HG03457 (cell line): ENCODE results near the gene KRT15.

Source experiments
- ATAC-seq: cut with Tn5 transposase; IDR thresholded peaks from one replicate; pipeline ENCODE4 v1.9.1; 2021; ENCODE audit warnings: moderate number of reproducible peaks; ENCODE audit not compliant: unreplicated experiment

KRT15 gene

DNA sequence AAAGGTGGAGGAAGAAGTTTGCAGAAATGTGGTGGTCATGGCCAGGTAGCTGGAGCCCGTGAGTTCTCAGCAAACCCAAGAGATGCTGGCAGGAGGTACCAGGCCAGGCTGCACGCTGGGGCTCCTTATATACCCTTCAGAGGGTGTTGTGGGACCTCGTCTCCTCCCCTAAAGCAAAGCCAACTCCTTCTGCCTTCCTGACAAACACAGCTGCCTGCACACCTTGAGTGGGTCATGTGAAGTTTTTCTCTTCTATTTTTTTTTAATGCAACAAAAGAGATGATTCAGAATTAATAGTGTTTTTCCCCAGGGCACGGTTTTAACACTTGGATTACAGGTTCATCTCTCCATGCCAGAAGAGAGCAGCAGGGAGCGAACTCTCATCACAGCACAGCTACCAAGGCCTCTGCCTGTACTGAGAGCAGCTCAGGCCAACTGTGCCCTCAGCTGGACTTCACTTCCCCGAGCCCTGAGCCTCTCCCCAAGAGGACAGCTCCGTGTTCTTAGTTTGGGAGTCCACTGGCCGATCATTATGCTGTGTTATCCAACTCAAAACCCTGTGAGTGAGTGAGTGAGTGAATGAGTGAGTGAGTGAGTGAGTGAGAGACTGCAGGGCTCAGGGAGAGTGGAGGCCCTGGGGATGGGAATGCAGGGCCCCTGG lies at the start of gene KRT15:
Gene KRT15 (minus strand): TSS at position 102 of the 661 bp plus-strand sequence. CDS start 63 bp downstream, at position 39.
- ATAC-seq, result no peak

DNA sequence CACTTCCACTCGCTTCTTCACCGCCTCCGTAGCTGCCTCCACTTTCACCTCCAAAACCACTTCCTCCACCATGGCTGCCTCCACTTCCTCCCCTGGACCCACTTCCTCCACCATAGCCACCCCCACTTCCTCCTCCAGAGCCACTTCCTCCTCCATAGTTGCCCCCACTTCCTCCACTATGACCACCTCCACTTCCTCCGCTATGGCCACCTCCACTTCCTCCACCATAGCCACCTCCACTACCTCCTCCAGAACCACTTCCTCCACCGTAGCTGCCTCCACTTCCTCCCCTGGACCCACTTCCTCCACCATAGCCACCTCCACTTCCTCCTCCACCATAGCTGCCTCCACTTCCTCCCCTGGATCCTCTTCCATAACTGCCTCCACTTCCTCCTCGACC lies 48.6 kb upstream of the KRT15 start:
- ATAC-seq, result no peak

DNA sequence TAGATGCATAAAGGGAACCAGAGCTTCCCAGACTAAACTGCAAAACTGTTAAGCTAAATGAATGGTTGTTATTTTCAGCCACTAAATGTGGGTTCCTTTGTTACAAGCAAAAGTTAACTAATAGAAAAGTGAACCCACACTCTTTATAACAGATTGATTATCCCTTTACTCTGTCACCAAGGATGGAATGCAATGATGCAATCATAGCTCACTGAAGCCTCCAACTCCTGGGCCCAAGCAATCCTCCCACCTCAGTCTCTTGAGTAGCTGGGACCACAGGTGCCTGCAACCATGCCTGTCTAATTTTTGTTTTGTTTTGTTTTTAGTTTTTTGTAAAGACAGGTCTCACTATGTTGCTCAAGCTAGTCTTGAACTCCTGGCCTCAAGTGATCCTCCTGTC lies 46.6 kb upstream of the KRT15 start:
- ATAC-seq, result no peak

DNA sequence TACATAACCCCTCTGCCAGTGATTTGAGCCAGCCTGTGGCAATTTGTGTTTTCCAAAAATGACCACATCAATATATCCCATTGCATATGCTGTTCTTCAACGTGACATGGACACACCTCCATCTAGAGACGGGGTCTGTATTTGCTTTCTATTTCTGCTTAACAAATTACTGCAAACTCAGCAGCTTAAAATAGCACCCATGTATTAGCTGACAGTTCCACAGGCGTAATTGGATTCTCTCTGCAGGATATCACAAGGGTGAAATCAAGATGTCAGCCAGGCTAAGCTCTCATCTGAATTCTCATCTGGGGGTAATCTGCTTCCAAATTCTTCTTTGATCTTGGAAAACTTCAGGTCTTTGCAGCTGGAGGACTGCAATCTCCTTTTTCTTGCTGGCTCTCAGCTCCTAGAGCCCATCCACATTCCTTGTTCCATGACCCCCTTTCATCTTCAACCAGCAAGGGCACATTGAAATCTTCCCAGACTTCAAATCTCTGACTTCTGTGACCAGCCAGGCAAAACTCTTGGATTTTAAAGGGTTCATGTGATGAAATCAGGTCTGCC lies 45.0 kb upstream of the KRT15 start:
- ATAC-seq, result no peak

DNA sequence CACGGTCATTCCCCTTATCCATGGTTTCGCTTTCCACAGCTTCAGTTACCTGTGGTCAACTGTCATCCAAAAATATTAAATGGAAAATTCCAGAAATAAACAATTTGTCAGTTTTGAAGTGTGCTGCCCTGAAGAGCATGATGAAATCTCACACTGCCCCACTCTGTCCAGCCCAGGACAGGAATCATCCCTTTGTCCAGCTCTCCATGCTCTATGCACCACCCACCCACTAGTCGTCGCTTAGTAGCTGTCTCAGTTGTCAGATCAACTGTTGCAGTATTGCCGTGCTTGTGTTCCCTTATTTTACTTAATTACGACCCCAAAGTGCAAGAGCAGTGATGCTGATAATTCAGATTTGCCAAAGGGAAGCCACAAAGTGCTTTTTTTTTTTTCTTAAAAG lies 42.9 kb upstream of the KRT15 start:
- no peak for ATAC-seq

DNA sequence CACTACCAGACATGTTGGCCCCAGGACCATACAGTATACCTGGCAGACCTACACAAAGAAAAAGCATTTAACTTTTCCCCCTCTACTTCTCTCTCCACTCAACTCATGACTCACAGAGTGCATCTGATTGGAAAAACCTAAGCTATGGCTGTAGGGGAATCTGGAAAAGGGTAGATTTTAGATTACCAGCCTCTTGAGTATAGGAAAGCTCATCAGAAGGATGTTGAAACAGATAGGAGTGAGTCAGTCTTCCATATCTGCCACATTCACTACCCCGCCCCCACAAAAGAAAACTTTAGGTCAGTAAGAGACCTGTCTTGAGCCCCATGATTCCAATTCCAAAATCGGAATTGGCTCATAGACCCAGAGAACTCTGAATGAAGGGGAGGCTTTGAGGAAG lies 40.9 kb upstream of the KRT15 start:
- ATAC-seq, result no peak

DNA sequence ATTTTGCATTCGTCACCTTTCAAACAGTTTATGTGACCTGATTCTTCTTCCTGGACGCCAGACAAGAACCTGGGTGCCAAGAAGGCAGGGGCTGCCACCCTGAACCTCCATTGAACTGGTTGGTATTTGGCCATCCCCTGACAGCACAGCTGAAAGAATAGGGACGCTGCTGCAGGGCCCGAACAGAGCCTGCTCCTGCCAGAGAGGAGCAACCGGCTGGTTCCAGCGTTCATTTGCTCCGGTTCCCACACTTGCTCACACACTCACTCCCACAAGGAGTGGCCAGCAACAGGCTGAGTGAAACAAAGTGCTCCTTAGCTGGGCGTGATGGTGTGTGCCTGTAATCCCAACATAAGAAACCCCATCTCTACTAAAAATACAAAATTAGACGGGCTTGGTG lies 38.2 kb upstream of the KRT15 start:
- no peak for ATAC-seq

DNA sequence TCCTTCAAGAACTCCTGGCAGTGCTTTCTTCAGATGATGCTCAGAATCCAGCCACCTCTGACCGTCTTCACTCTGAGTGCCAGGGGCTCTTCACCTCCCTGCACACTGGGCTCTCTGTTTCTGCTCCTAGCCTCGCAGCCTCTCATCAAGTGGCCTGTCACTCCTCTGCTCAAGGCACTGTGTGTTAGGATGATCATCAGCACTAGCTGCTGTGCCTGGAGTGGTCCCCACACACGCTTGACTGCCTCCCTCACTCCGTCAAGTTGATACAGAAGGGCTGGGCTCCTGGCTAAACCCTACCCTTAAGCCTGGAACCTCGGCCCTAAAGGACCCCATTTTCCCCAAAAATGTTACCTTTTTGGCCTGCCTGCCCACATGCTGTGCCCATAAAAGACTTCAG lies 37.6 kb upstream of the KRT15 start:
- no peak for ATAC-seq

DNA sequence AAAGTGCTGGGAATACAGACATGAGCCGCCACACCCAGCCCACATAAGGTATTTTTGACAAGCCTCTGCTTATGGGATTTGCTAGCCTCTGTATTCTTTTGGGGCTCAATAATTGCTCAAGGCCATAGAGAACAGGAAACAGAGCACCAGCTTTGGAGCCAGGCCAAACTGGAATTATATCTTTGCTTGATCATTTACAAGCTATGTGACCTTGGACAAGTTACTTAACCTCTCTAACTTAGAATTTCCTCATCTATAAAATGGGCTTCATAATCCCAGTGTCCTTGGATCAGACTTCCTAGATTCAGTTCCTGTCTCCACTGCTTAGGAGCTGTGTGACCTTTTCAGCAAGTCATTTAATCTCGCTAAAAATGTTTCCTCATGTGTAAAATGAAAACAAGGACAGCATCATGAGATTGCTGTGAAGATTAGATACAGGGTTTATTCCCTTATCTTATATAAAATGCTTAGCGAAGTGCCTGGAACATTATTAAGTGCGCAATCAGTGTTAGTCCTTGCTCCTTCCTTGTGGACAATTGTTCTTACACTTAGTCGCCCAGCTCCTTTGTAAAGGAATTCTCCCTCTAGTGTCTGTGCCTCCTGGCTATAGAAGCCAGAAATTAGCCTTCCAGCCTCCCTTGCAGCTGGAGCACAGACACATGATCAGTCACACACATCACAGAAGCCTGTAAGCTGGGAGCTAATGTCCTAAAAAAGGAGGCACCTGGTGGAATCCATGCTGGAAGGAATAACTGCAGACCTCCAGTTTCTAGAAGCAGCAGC lies 36.6 kb upstream of the KRT15 start:
- no peak for ATAC-seq

DNA sequence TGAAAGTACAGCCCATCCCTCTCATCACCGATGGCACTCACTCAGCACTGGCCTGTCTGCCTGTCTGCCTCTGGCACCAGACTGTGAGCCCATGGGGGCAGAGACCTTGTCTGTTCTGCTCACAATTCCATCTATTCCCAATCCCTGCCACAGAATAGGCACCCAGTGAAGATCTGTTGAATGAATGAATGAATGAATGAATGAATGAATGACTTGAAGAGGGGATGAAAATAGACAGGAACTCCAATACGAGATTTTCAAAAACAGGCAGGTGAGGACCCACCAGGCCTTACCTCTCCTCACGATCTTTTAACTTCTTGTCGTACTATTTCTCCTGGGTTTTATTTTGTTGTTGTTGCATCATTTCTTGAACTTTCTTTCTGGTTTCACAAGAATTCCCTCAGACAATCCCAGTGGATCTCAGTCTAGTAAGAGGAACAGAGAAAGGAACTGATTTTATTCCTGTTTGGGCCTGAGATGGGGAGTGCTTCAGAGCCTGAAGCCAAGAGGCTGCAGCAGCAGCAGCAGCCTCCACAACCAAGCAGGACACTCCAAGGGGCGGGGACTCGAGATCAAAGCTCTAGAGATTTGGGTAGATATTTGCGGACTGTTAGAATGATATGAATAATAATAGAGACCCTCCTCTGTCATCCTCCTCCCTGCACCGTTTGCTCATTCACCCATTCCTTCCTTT lies 35.4 kb upstream of the KRT15 start:
- ATAC-seq, result no peak

DNA sequence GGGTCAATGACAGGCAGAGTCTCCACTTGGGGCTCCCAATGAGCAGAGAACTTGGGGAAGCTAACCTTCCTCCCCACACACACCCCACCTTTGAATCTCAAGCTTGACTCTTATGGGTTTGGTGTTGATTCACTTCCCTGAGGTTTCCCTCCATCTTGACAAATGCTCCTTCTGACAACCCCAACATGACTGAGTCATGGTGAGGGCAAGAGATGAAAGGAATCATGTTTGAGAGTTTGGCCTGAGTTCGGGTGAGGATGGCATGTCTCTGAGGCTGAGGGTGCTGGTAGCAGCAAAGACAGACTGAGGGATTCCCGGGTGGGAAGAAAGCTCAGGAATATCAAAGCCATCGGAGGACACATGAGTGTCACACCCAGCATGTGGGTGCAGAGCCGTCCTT lies 34.5 kb upstream of the KRT15 start:
- ATAC-seq, result no peak

DNA sequence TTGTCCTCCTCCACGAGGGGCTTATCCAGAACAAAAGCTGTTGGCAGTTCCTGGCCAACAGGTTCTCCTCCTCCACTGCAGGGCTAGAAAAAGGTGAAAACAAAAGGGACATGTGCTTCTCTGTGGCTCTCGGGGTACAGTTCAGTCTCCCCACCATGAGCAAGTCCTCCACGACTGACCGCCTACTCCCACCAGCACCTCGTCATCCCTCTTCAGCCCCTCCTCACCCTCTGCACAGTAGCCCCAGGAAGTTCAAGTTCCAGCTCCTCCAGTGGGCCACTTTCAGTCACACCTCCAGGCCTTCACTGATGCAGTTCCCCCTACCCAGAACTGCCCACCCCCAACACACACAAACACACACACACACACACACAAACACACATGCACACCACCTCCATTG lies 33.8 kb upstream of the KRT15 start:
- ATAC-seq, result no peak

DNA sequence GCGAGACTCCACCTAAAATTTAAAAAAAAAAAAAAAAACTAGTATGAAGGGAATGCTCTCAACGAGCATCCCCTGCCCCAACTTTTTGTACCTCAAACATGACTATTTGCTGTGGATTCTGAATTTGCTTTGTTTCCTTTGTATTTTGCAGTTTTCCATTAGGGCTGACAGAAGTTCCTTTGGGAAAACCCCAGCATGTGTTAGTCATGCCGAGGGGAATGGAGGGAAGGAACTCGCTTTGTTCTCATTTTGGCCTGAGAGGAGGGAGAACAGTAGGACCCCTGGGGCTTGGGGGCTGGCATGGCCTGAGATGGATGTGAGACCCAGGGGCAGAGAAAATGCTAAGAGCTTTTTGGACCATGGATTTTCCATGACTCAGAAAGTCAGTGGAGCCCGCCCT lies 32.7 kb upstream of the KRT15 start:
- ATAC-seq, result no peak

DNA sequence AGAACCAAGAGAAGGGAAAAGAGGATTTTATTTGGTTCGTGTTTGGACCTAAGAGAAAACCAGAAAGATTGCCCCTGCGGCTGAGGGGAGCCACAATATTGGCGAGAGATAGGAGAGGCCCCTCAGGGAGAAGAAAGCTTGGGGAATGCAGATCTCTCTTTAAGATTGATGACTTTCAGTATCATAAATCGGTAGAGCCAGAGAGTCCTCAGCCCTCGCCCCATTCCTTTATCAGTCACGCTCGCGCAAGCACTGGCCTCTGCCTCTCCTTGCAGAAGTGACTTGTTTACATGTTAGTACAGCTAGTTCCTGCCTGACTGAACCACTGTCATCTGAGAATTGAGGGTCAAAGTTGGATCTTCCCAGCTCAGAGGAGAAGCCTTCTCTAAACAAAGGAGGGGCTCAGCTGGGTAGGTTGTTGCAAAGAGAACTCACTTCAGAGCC lies 30.9 kb upstream of the KRT15 start:
- ATAC-seq, result no peak

DNA sequence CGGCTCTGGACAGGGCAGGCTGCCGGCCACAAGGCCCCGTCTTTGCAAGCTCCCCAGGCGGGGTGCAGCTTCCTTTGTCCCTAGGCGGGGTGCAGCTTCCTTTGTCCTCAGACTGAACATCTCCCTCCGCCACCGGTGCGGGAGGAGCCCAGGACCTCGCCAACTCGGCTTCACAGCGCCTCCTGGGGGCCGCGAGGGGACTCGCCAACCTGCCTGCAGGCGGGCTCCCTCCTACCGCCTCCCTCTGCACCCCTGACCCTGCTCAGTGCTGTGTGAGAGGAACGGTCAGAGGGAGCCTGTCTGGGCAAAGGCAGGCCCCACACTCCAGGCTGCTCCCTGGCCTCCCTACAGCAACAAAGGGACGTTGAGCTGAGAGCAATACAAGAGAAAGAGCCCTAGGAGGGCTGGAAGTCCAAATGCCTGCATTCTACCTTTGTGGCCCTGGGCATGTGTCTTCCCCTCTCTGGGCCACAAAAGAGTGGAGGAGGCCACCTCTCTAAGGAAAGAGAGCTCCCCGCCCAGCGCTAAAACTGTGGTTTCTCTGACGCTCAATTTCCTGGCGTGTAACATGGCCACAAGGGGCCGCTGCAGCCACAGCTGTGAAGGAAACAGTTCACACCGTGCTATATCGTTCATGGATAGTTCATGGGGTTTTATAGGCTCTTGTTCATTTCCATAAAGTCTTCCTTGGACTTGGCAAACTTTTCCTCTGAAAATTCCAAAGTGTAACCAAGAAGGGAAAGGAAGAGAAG lies 30.3 kb upstream of the KRT15 start:
- ATAC-seq, result no peak

DNA sequence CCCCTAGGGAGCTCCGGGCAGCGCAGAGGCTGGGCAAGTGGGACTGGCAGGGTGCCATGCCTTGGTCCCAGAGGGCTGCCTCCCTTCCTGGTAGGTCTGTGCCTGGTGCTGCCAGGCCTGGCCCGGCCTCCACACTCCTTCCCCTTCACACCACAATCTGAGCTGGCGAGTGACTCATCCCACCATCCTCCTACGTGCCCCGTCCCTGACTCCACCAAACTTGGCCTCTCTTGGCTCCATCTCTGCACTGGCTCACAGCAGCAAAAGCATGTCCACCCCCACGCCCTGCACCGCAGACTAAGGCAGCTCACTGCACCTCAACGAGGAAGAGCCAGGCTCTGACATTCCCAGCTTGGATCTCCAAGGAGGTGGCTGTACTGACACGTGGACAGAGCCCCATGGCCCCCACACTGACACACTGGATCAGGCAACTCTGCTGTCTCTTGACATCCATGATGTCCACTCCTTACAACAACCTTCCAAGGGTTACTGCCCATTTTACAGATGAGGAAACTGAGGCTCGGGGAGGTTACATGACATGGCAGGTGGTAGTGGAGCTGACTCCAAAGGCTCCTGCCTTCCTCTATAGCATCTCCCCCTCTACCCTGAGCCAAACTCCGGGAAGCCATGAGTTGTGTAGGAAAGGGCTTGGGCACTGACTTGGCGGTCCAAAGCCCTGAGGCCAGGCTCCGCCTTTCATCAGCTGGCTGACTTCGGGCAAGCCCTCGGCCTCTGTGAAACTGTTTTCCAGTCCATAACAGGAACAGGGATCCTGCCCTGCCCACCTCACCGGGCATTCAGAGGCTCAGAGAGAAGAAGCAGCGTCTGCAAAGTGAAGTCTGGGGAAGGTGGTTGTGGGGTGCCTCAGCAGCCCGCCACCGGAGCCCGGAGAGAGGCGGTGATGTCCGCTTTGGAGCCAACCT lies 29.5 kb upstream of the KRT15 start:
- ATAC-seq, result no peak

DNA sequence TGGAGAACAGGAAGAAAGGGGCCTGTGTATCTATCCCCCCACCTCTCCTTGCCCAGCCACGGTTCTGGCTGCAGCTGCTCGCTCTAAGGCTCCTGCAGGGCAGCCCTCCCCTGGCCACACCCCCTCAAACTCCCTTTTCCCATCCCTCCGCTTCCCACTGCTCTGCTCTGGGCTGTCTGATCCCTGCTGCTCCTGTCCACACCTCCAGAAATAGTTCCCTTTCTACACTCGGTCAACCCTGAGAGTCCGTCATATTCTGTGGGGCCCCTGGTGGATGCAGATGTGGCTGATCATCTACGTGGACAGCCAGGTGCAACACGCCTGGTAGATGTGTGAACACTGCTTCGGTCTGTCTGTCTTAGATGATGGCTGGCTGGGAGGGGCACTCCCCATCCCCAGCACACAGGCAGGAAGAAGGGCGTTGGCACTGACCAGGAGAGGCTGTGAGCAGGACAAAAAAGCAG lies 28.7 kb upstream of the KRT15 start:
- ATAC-seq, result no peak

DNA sequence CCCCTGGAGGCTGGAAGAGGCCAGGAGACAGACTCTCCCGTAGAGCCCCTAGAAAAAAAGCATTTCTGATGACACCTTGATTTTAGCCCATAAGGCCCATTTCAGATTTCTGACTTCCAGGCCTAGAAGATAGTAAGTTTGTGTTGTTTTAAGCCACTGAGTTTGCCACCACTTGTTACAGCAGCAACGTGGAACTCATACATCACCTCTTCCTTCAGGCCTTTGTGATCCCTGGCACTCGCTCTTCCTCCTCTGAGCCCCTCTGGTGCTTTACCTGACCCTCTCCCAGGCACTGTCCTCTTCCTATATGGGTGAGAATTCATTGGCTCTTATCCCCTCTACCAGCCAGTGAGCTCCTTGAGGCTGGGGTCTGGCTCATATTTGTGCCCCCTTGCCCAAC lies 28.1 kb upstream of the KRT15 start:
- ATAC-seq, result no peak

DNA sequence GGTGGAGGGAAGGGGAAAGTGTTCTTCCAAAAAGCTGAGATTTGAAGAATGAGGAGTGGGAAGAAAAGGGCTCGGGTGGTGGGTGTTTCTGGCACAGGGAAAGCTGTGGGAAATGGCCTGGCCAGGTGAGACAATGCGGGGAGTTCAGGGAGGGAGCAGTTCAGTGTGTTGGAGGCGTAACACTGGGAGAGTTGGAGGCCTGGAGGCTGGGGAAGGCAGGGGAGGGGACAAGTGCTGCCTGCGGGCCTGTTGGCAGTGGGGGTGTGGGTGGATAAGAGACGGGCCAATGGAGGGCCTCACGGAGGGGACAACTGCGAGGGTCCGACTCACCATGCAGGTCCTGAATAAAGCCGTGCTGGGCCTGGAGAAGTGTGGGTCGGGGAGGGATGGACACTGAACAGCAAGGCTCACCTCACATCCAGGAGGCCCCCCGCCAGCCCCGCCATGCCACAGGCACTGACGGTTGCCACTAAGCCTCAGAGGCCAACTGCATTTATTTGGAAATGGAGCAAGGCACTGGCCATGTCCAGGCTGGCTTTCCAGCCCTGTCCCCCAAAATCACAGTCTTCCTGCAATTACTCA lies 27.2 kb upstream of the KRT15 start:
- no peak for ATAC-seq
